GM12878 (cell line): ENCODE measurements around the gene KLC4. TPM values are rescaled to one million over a fixed set of nuclear protein-coding genes. Genes with fewer than 3 reads are reported as not detected.

Source experiments
- ATAC-seq: fragments of 200-7000 bp; cut with Tn5 transposase; 3 replicates; pipeline ENCODE4 v1.9.1; 2020; ENCODE audit warnings: mild to moderate bottlenecking, moderate library complexity
- BruUV-seq: library from RNA; stranded (reverse); fragments of 400-500 nt; replicated peaks from 2 replicates; lab custom pipeline; 2021; lab: Mats Ljungman, UMichigan
- CTCF ChIA-PET: fragments of 300-600 bp; sonication (Branson Sonifier 250); formaldehyde crosslinking; extraction: SDS; loops from one replicate; lab custom pipeline; 2021; ENCODE audit warnings: inconsistent platforms; lab: Yijun Ruan, JAX
- POLR2A ChIA-PET: fragments of 350-600 bp; formaldehyde crosslinking; extraction: SDS; loops from one replicate; lab custom pipeline; 2021; ENCODE audit warnings: inconsistent platforms; lab: Charles Lee
- RAD21 ChIA-PET: fragments of 300-600 bp; sonication (Branson Sonifier 250); formaldehyde crosslinking; loops from one replicate; lab custom pipeline; 2023; ENCODE audit warnings: antibody characterized with exemption; ENCODE audit not compliant: unreplicated experiment; lab: Charles Lee
- SMC1A ChIA-PET: fragments of 300-600 bp; sonication (Branson Sonifier 250); formaldehyde crosslinking; loops from one replicate; lab custom pipeline; 2023; ENCODE audit not compliant: unreplicated experiment, uncharacterized antibody; lab: Charles Lee
- DNase-seq: peaks from one replicate; pipeline ENCODE4 v3.0.0-alpha.2; 2011; ENCODE audit warnings: low read depth, low spot score
- FAIRE-seq: peaks from 3 replicates; lab custom pipeline; 2011; peaks lifted over from hg19 to GRCh38; lab: Jason Lieb, UNC
- H2AFZ ChIP-seq: 2 replicates; pipeline ENCODE4 v1.6.0; 2011; ENCODE audit warnings: low read depth, low read length, control low read depth; ENCODE audit not compliant: control insufficient read depth
- H3K27ac ChIP-seq: 2 replicates; pipeline ENCODE4 v1.5.1; 2011; ENCODE audit warnings: control low read depth; ENCODE audit not compliant: control insufficient read depth, insufficient read depth
- H3K27me3 ChIP-seq, 2 experiments: replicated peaks in 1 of 2; 2 replicates each; pipeline versions ENCODE4 v1.6.0 to v1.6.1; 2011; ENCODE audit warnings: low read length in 1 of 2; ENCODE audit not compliant: control insufficient read depth in 2 of 2, insufficient read depth in 2 of 2
- H3K36me3 ChIP-seq, 2 experiments: 2 replicates each; pipeline ENCODE4 v1.5.1; 2011; ENCODE audit warnings: low read length in 1 of 2; ENCODE audit not compliant: control insufficient read depth in 2 of 2, insufficient read depth in 2 of 2
- H3K4me1 ChIP-seq: 2 replicates; pipeline ENCODE4 v1.6.1; 2011; ENCODE audit warnings: mild to moderate bottlenecking, low read length, moderate library complexity, mixed read lengths; ENCODE audit not compliant: control insufficient read depth, insufficient read depth
- H3K4me2 ChIP-seq: 2 replicates; pipeline ENCODE4 v1.6.0; 2011; ENCODE audit warnings: control low read depth; ENCODE audit not compliant: control insufficient read depth, insufficient read depth
- H3K4me3 ChIP-seq: fragments of 200-600 bp; sonication (generic); 2 replicates; pipeline ENCODE4 v1.5.1; 2016
- H3K79me2 ChIP-seq: 2 replicates; pipeline ENCODE4 v1.6.0; 2011; ENCODE audit warnings: low read length; ENCODE audit not compliant: control insufficient read depth, insufficient read depth
- H3K9ac ChIP-seq: 2 replicates; pipeline ENCODE4 v1.8.0; 2011; ENCODE audit warnings: low read length, control low read depth, mixed read lengths; ENCODE audit not compliant: control insufficient read depth, insufficient read depth
- H3K9me3 ChIP-seq: replicated peaks from 3 replicates; pipeline ENCODE4 v1.5.1; 2011; ENCODE audit warnings: mild to moderate bottlenecking, low read length; ENCODE audit not compliant: control insufficient read depth, insufficient read depth
- H4K20me1 ChIP-seq: 2 replicates; pipeline ENCODE4 v1.6.0; 2011; ENCODE audit not compliant: control insufficient read depth, insufficient read depth
- BACH1 ChIP-seq: fragments of 450-650 bp; IDR thresholded peaks from 2 replicates; pipeline ENCODE4 v1.6.1; 2017; ENCODE audit warnings: mild to moderate bottlenecking, borderline replicate concordance
- FOS ChIP-seq: IDR thresholded peaks from 3 replicates; pipeline ENCODE4 v1.6.1; 2011; ENCODE audit warnings: borderline replicate concordance; ENCODE audit not compliant: insufficient read length; ENCODE audit errors: extremely low read depth
- FOXK2 ChIP-seq: fragments of 450-650 bp; IDR thresholded peaks from 2 replicates; pipeline ENCODE4 v1.6.1; 2017; ENCODE audit warnings: mild to moderate bottlenecking, moderate library complexity
- FOXM1 ChIP-seq: IDR thresholded peaks from 2 replicates; pipeline ENCODE4 v1.6.1; 2012; ENCODE audit warnings: low read depth, mild to moderate bottlenecking, inconsistent platforms, low read length, moderate library complexity
- NFYB ChIP-seq: IDR thresholded peaks from 2 replicates; pipeline ENCODE4 v1.6.1; 2011; ENCODE audit warnings: low read depth, mild to moderate bottlenecking, low read length, improper control_type of control experiment, moderate library complexity; ENCODE audit not compliant: insufficient read depth
- POLR2A ChIP-seq: IDR thresholded peaks from 2 replicates; pipeline ENCODE4 v1.6.1; 2011; ENCODE audit warnings: low read depth, mild to moderate bottlenecking, low read length
- POU2F2 ChIP-seq: IDR thresholded peaks from 3 replicates; pipeline ENCODE4 v1.6.1; 2011; ENCODE audit warnings: low read depth, mild to moderate bottlenecking, low read length, borderline replicate concordance
- RCOR1 ChIP-seq: conservative IDR thresholded peaks from 2 replicates; pipeline ENCODE4 v1.6.1; 2012; ENCODE audit warnings: low read depth, low read length, improper control_type of control experiment
- RELA ChIP-seq: fragments of 450-650 bp; IDR thresholded peaks from 2 replicates; pipeline ENCODE4 v1.8.0; 2014; ENCODE audit warnings: borderline replicate concordance; ENCODE audit not compliant: partially characterized antibody
- SP1 ChIP-seq: IDR thresholded peaks from one replicate; pipeline ENCODE4 v1.6.1; 2011; ENCODE audit warnings: low read depth, low read length
- SREBF1 ChIP-seq: IDR thresholded peaks from 2 replicates; pipeline ENCODE4 v1.6.1; 2012; ENCODE audit warnings: mild to moderate bottlenecking, low read length
- TARDBP ChIP-seq: IDR thresholded peaks from 2 replicates; pipeline ENCODE4 v1.6.1; 2016; ENCODE audit warnings: borderline replicate concordance
- ZNF217 ChIP-seq: fragments of 450-650 bp; IDR thresholded peaks from 2 replicates; pipeline ENCODE4 v1.6.1; 2017; ENCODE audit warnings: antibody characterized with exemption, mild to moderate bottlenecking
- WGBS: methylation state at CpG from one replicate; pipeline ENCODE4 v1.1.6; 2016; ENCODE audit warnings: low lambda C conversion rate; ENCODE audit not compliant: insufficient replicate concordance, insufficient coverage; ENCODE audit errors: missing lambda C conversion rate; 5-methylcytosine and 5-hydroxymethylcytosine counted together
- in situ Hi-C: fragments of 300-500 bp; cut with MboI; formaldehyde crosslinking; loops from 9 replicates; pipeline ENCODE4 v1.14.3; 2018; ENCODE audit warnings: mixed read lengths
- intact Hi-C: fragments of 100-400 bp; cut with micrococcal nuclease; formaldehyde crosslinking; loops from one replicate; pipeline ENCODE4 v1.14.2; 2022; ENCODE audit not compliant: unreplicated experiment
- polyA plus RNA-seq, 11 experiments: library from polyadenylated mRNA; depleted of rRNA in 4 of 11; unstranded in 6 of 11; stranded (reverse) in 5 of 11; fragments of >200 nt; fragmentation: Nextera tagmentation in 4 of 11; fragmentation: Illumina TruSeq in 1 of 11; extraction: Ambion mirVana in 4 of 11; extraction: Trizol in 1 of 11; gene quantifications; 1 replicate in 1 of 11; 2 replicates in 10 of 11; pipeline versions ENCODE4 v1.2.1 to v1.2.3, GENCODE V29; 2011 to 2016; ENCODE audit warnings: inconsistent platforms in 2 of 11, missing spikeins in 2 of 11, low read depth in 1 of 11
- total RNA-seq, 4 experiments: library from RNA; depleted of rRNA in 3 of 4; stranded (reverse); fragments of >200 nt in 3 of 4; fragmentation: Illumina TruSeq in 1 of 4; extraction: Trizol in 1 of 4; gene quantifications; 2 replicates each; pipeline versions ENCODE4 v1.2.1 to v1.2.3, GENCODE V29; 2013 to 2021
- TF ChIP-seq, protein P1 (sequence below): IDR thresholded peaks from 2 replicates; pipeline ENCODE4 v1.6.1; 2012; ENCODE audit warnings: low read length, inconsistent platforms

Gene KLC4
- total and polyA plus RNA-seq, 10 of the 15 experiments (the other 5 are each of a cell fraction or from before 2014, with no cell fraction given): 0.90 to 13.4 (median 6.9) TPM

DNA sequence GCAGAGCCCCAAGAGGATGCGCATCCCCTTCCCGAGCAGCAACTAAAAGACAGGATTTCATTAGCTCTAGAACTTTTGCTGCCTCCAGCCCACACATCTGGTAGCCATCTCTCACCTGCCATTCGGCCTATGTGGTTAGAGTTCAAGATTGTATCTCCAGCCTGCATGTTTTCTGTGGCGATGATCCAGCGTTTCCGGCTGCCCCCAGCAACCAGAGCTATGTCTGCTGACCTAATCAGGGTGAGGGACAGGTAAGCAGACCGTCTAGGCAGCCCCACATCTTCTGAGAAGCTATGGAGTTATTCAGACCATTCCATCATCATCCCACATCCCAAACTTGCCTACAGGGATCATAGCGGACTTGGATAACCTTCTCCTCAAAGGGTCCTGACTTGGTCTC is 3.5 kb upstream of the KLC4 start:
- ChIA-PET RAD21 (no interaction called here), SMC1A (interaction anchor here (0.6 kb wide), 1 partner anchor 42 kb away, joined by 3 read pairs; the partner anchor contains the start of gene KLHDC3), POLR2A (interaction anchor here (0.7 to 2.8 kb wide), 2 partner anchors 25 to 127 kb away, joined by 3 to 9 read pairs; partner anchors contain the start of gene CNPY3), CTCF (no interaction called here)
- Histone ChIP-seq H3K36me3 (peaks cover 1 to 5% of the 10 kb centered on the region in 2 experiments; a peak in 3 of 4 replicates), H3K79me2 (peaks cover 36% of the 10 kb centered on the region), H3K9ac (no peak overlapping the region), H3K27me3 (no peaks in the 10 kb centered on the region), H3K27ac (no peak overlapping the region), H3K9me3 (no peaks in the 10 kb centered on the region), H3K4me1 (peaks cover 17% of the 10 kb centered on the region), H3K4me2 (no peak overlapping the region), H2AFZ (no peak overlapping the region), H3K4me3 (no peak overlapping the region), H4K20me1 (no peaks in the 10 kb centered on the region)
- ATAC-seq (no peak), FAIRE-seq (no peak), DNase-seq (no peak)
- WGBS: 82% methylated on average over 8 of the region's 8 CpGs
- in situ Hi-C loops (no loop called here), intact Hi-C loops (loop anchor here (5.0 kb wide), 1 partner anchor 154 kb away; no protein-coding TSS in a partner anchor)
- BruUV-seq: no TSS peak
- no peak for TF ChIP-seq BACH1
- TF ChIP-seq FOXK2: no peak
- TF ChIP-seq POU2F2: no peak
- no peak for TF ChIP-seq SREBF1
- TF ChIP-seq RELA: no peak
- no peak for TF ChIP-seq FOS
- TF ChIP-seq, protein P1, sequence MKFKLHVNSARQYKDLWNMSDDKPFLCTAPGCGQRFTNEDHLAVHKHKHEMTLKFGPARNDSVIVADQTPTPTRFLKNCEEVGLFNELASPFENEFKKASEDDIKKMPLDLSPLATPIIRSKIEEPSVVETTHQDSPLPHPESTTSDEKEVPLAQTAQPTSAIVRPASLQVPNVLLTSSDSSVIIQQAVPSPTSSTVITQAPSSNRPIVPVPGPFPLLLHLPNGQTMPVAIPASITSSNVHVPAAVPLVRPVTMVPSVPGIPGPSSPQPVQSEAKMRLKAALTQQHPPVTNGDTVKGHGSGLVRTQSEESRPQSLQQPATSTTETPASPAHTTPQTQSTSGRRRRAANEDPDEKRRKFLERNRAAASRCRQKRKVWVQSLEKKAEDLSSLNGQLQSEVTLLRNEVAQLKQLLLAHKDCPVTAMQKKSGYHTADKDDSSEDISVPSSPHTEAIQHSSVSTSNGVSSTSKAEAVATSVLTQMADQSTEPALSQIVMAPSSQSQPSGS: no peak
- no peak for TF ChIP-seq POLR2A
- TF ChIP-seq NFYB: no peak
- TF ChIP-seq ZNF217: no peak
- TF ChIP-seq SP1: no peak
- no peak for TF ChIP-seq RCOR1
- no peak for TF ChIP-seq FOXM1
- no peak for TF ChIP-seq TARDBP
